HL-60 (cell line): ENCODE results near the gene PTPRK.

Experiments used
- CTCF ChIP-seq: IDR thresholded peaks from one replicate; pipeline ENCODE4 v1.5.1; 2011; ENCODE audit warnings: low read length, control low read depth, inconsistent platforms; ENCODE audit not compliant: insufficient read depth
- GABPA ChIP-seq: IDR thresholded peaks from 2 replicates; pipeline ENCODE4 v1.6.1; 2012; ENCODE audit warnings: low read depth
- POLR2AphosphoS5 ChIP-seq: IDR thresholded peaks from 2 replicates; pipeline ENCODE4 v1.6.1; 2012; ENCODE audit warnings: low read depth
- REST ChIP-seq: IDR thresholded peaks from 2 replicates; pipeline ENCODE4 v1.6.1; 2012; ENCODE audit warnings: low read depth; ENCODE audit not compliant: insufficient replicate concordance
- SPI1 ChIP-seq: IDR thresholded peaks from 2 replicates; pipeline ENCODE4 v1.6.1; 2012; ENCODE audit warnings: low read depth, mild to moderate bottlenecking, borderline replicate concordance

- TF ChIP-seq GABPA = no peak
- no peak for TF ChIP-seq CTCF
- TF ChIP-seq POLR2AphosphoS5 = no peak
- no peak for TF ChIP-seq REST
- no peak for TF ChIP-seq SPI1
These were observed 423.4 kb downstream of the PTPRK start for GRCh38 chr6:128097009-128097408.
